Activated gamma-delta T cell treated with Interleukin-2 at 50 U/mL for 16 hours (primary cell): ENCODE data around the gene ZNF385A.
"Not testable (repeated sequence)": the region's sequence is repeated elsewhere in the genome, so short reads cannot be mapped to it uniquely, and the experiment has no call there.

Experiments used
- DNase-seq: peaks from one replicate; pipeline ENCODE4 v3.0.0-alpha.2; 2020

ZNF385A gene

DNA sequence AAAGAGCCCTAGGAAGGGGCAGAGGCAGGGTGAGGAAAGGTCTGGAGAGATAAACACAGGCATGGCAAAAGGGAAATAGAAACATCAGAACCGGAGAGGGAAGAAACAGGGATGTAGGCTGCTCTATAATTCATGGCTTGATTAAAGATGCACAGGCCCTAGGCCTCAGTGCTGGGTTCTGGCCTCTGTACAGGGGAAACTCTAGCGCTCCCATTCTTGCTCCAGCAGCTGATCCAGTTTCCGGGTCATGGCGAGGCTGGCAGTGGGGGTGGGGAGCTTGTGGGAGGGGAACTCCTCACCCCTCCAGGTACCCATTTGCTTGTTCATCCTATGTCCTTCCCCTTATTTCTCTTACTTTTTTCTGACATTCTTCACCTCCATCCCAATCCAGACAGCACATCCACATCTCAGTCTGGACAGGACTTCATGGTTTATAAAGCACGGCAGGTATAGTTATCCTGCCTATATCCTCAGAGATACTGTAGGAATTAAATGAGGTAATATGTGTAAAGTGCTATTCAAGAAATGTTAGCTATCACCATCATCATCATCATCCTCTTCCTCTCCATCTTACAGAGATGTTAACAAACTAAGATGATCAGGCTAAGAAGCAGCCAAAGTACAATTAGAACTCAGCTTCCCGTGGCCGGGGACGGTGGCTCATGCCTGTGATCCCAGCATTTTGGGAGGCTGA lies 12.3 kb downstream of the ZNF385A start:
- DNase-seq, result no peak

DNA sequence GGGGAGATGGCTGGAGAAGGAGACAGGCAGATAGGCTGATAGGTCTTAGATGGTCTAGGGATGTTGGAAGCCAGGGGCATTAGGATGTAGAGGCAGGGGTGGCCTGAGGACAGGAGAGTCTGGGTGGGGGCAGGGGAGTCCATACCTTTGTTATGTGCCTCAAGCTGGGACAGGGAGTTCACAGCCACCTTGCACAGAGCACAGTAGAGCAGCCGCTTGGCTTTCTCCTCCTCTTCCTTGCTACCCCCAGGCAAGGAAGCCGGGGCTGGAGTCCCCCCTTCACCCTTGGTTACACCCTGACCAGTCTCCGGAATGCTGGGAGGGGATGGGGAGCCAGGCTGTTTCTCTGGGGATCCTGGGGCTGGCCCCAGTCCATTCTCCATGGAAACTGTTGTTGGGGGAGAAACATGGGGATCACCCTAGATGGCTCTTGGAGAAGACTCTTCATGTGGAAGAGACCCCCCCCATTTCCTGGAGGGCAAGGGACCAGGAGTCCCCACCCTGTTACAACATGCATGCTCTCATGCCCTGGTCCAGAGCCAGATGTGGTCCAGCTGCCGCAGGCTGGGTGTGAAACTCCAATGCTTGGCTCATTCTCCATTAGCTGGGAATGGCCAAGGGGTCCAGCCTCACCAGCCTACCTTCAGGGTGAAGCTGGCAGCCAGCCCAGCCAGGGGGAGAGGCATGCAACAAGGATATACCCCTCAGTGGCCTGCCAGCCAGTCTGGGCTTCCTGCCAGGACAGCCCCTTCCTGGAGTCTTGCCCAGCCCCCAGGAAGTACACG lies 13.0 kb downstream of the ZNF385A start:
- DNase-seq, result no peak

DNA sequence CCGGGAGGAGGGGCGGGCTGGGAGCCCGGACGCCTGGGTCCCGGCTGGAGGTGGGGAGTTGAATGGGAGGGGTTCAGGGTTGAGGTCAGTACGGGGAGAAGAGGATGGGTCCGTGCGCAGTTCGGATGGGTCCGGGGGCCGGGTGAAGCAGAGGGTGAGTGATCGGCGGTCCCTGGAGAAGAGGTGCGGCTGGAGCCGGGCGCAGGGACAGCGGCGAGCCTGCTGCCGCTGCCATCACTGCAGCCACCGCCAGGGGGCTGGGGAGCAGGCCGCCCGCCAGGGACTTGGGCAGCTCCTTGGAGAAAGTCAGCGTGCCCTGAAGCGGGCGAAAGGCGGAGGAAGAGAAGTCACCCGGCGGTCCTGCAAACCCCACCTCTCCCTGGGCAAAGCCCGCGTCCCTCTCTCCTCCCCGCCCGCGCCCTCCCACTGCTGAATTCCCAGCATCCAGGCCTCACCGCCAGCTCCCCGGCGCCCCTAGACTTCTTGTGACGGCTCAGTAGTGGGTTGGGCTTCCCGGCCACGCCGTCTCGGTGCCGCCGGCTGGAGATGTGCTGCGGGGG lies 14.3 kb downstream of the ZNF385A start:
- DNase-seq, result peak; percentile 18

DNA sequence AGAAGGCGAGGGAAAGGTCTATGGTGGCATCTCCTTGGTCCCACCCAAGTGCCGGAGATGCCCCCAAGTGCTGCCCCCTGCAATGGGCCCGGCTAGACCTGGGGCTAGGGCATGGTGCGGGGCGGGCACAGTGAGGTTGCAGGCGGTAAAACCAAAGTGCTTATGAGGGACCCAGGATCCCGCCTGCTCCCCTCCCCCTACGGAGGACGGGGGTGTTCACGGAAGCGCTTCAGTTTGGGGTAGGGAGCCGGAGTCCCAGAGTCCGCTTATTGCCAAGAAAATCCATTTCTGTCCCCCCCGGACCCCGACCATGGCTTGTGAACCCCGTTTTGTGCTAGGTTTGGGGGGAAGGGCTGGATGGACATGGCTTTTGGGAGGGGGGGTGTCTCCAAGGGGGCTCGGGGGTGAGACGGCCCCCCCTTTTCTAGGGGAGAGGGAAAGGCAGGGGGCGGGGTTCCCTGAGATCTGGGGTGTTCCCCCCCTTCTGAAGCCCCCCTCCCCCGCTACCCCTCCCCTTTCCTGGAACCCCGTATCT lies 14.9 kb downstream of the ZNF385A start:
- no peak for DNase-seq

GRCh38 chr12:54368709-54369596 lies 15.6 kb downstream of the ZNF385A start:
- DNase-seq, result peak; percentile 91

- DNase-seq, result no peak
Observed at GRCh38 chr12:54368025-54368708, 16.4 kb downstream of the ZNF385A start.

GRCh38 chr12:54364413-54364812 lies 20.1 kb downstream of the ZNF385A start, which contains the start of gene GPR84:
Gene GPR84 (minus strand): TSS chr12:54364486. CDS start chr12:54363851, 635 bp downstream.
- no peak for DNase-seq

- DNase-seq, result no peak
Observed at GRCh38 chr12:54363618-54364017, 20.9 kb downstream of the ZNF385A start.

DNA sequence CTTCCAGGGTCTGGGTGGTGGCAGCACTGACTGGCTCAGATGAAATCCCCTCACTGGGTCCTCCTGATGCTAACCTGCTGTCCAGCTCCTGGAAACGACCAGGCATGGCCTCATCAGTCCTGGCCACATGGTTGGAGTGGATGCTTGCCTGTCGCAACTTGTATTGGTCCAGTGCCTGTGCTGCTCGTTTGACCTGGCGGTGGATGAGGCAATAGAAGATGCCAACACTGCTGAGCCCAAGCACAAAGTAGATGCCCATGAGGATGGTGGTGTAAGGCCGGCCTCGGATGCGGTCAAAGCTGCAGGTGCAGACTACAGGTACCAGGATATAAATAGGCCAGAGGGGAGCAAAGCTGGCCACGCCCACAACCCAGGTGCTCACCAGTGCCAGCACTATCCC lies 21.5 kb downstream of the ZNF385A start:
- DNase-seq, result no peak

DNA sequence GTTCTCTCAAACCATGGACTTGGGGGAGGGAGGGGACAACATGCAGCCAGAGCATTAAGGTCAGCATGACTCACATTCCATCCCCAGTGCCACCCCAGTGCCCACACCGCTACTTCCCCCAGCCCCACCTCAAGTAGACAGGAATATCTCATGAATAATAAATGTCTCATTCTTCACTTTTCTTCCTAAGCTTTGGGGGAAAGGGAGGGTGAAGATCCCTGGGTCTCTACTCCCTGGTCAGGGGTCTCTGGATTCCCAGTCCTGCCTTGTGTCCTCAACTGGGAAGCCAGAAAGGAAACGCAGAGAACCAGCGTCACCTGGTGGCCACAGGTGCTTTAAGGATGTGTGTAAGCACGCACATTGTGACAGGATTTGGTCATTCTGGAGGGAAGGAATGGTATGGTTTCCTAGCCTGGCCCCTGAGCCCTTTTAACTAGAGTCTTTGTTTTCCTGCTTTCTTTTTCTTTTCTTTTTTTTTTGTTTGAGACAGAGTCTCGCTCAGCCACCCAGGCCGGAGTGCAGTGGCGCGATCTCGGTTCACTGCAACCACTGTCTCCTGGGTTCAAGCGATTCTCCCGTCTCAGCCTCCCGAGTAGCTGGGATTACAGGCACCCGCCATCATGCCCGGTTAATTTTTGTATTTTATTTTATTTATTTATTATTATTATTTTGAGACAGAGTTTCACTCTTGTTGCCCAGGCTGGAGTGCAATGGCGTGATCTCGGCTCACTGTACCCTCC lies 23.6 kb downstream of the ZNF385A start:
- DNase-seq, result peak; percentile 33

- DNase-seq, result no peak
Observed at GRCh38 chr12:54359762-54360351, 24.7 kb downstream of the ZNF385A start.

- DNase-seq, result peak; percentile 91
Observed at GRCh38 chr12:54358945-54359761, 25.4 kb downstream of the ZNF385A start.

- peak; percentile 16 for DNase-seq
Observed at GRCh38 chr12:54358191-54358944, 26.2 kb downstream of the ZNF385A start.

- DNase-seq, result no peak
Observed at GRCh38 chr12:54357506-54358190, 26.9 kb downstream of the ZNF385A start.

- no peak for DNase-seq
Observed at GRCh38 chr12:54356951-54357356, 27.6 kb downstream of the ZNF385A start.

- DNase-seq, result no peak
Observed at GRCh38 chr12:54356228-54356627, 28.3 kb downstream of the ZNF385A start.

GRCh38 chr12:54355104-54355815 lies 29.3 kb downstream of the ZNF385A start:
- DNase-seq, result no peak

GRCh38 chr12:54354271-54354670 lies 30.3 kb downstream of the ZNF385A start:
- DNase-seq, result not testable (repeated sequence)
